ENCODE data around the gene SLC16A13. TPM values are rescaled to one million over a fixed set of nuclear protein-coding genes. Genes with fewer than 3 reads are reported as not detected.

The SLC16A13 gene
- 9.2 to 12.9 TPM (median 11.3 TPM) in 5 replicates for total RNA-seq (2022; extraction: Qiagen RNA extraction)

GRCh38 chr17:7035591-7036368, at the start of gene SLC16A13:
SLC16A13 (plus strand) TSS chr17:7036015; CDS start chr17:7036383, 368 bp downstream.

GRCh38 chr17:6995500-6996255, 40.1 kb upstream of the SLC16A13 start, which contains the start of gene ALOX12:
ALOX12 (plus strand) TSS chr17:6996049; CDS start chr17:6996118, 69 bp downstream.

GRCh38 chr17:7022781-7023571, 12.8 kb upstream of the SLC16A13 start, which contains the start of gene BCL6B:
BCL6B (plus strand) TSS chr17:7023050; CDS start chr17:7023672, 622 bp downstream.

GRCh38 chr17:7043497-7044198, 7.8 kb downstream of the SLC16A13 start, which contains the start of gene SLC16A11:
SLC16A11 (minus strand) TSS chr17:7044092; CDS start chr17:7043513, 579 bp downstream.

GRCh38 chr17:7079581-7080455, 44.0 kb downstream of the SLC16A13 start, which contains the start of gene CLEC10A:
CLEC10A (minus strand) TSS chr17:7080251; CDS start chr17:7078812, 1,439 bp downstream.

Other genes with a start within 250 kb of the SLC16A13 start
- gene TEKT1, start 204.3 kb upstream of the SLC16A13 start, total RNA-seq (2022; extraction: Qiagen RNA extraction), result 0.07 to 0.24 TPM (median 0.18 TPM) in 3 of 5 replicates, not detected in the others
- not detected in 5 replicates for gene ALOX12, start 40.0 kb upstream of the SLC16A13 start, total RNA-seq (2022; extraction: Qiagen RNA extraction)
- gene RNASEK, start 23.4 kb upstream of the SLC16A13 start, total RNA-seq (2022; extraction: Qiagen RNA extraction), result 448 to 548 TPM (median 468 TPM) in 5 replicates
- gene BCL6B, start 13.0 kb upstream of the SLC16A13 start, total RNA-seq (2022; extraction: Qiagen RNA extraction), result not detected in 5 replicates
- not detected in 5 replicates for gene SLC16A11, start 8.1 kb downstream of the SLC16A13 start, total RNA-seq (2022; extraction: Qiagen RNA extraction)
- not detected in 5 replicates for gene CLEC10A, start 44.2 kb downstream of the SLC16A13 start, total RNA-seq (2022; extraction: Qiagen RNA extraction)
- 0.14 TPM in 1 of 5 replicates, not detected in the others for gene ASGR2, start 78.8 kb downstream of the SLC16A13 start, total RNA-seq (2022; extraction: Qiagen RNA extraction)
- gene ASGR1, start 143.4 kb downstream of the SLC16A13 start, total RNA-seq (2022; extraction: Qiagen RNA extraction), result 0.59 to 1.4 TPM (median 1.2 TPM) in 5 replicates
- 6.8 to 9.8 TPM (median 8.2 TPM) in 5 replicates for gene DLG4, start 183.8 kb downstream of the SLC16A13 start, total RNA-seq (2022; extraction: Qiagen RNA extraction)
- 308 to 483 TPM (median 455 TPM) in 5 replicates for gene ACADVL, start 183.9 kb downstream of the SLC16A13 start, total RNA-seq (2022; extraction: Qiagen RNA extraction)
- 30.7 to 43.1 TPM (median 40.7 TPM) in 5 replicates for gene DVL2, start 198.5 kb downstream of the SLC16A13 start, total RNA-seq (2022; extraction: Qiagen RNA extraction)
- 82.4 to 100 TPM (median 91.5 TPM) in 5 replicates for gene PHF23, start 203.4 kb downstream of the SLC16A13 start, total RNA-seq (2022; extraction: Qiagen RNA extraction)
- gene GABARAP, start 206.4 kb downstream of the SLC16A13 start, total RNA-seq (2022; extraction: Qiagen RNA extraction), result 645 to 806 TPM (median 682 TPM) in 5 replicates
- 221 to 239 TPM (median 226 TPM) in 5 replicates for gene CTDNEP1, start 215.7 kb downstream of the SLC16A13 start, total RNA-seq (2022; extraction: Qiagen RNA extraction)
- gene ELP5, start 216.2 kb downstream of the SLC16A13 start, total RNA-seq (2022; extraction: Qiagen RNA extraction), result 121 to 141 TPM (median 127 TPM) in 5 replicates
- gene CLDN7, start 226.5 kb downstream of the SLC16A13 start, total RNA-seq (2022; extraction: Qiagen RNA extraction), result 0.84 to 1.2 TPM (median 0.97 TPM) in 5 replicates
- gene SLC2A4, start 245.7 kb downstream of the SLC16A13 start, total RNA-seq (2022; extraction: Qiagen RNA extraction), result 0.15 to 0.27 TPM (median 0.26 TPM) in 5 replicates